Measurements from ENCODE around the gene ZNF862. TPM values are rescaled to one million over a fixed set of nuclear protein-coding genes. Genes with fewer than 3 reads are reported as not detected.
"Not testable (repeated sequence)": the region's sequence is repeated elsewhere in the genome, so short reads cannot be mapped to it uniquely, and the experiment has no call there.

ZNF862 gene
- total RNA-seq, 1 experiment from 2014 or later, result 17.7 TPM

DNA sequence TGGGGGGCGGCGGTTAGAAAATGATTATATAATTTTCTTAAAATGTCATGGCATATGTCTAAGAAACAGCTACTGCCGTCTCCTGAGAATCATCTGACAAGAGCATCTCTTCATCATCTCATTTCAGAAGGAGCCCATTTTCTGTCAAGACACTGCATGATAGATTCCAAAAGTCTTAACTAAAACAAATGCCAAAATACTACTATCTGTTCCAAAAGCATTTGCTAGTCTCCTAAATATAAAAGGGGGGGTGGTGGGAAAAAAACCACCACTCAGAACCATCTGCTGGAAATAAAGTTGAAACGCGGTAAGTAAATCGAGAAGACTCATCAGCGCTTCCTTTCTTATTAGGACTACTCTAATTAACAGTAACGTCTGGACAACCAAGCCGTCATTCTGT, 72.0 kb downstream of the ZNF862 start:
- BruUV-seq (replicated peaks); H3K4me3 Mint-ChIP-seq (ENCODE audit: low read depth, unreplicated experiment); H3K27ac Mint-ChIP-seq (ENCODE audit: unreplicated experiment); DNase-seq; intact Hi-C loops (cut with micrococcal nuclease; ENCODE audit: unreplicated experiment); H3K4me1 Mint-ChIP-seq (ENCODE audit: low read depth, unreplicated experiment); H3K27me3 Mint-ChIP-seq (ENCODE audit: unreplicated experiment); CTCF ChIA-PET; H3K36me3 Mint-ChIP-seq (ENCODE audit: insufficient read depth, unreplicated experiment); H3K9me3 Mint-ChIP-seq (ENCODE audit: low read depth, unreplicated experiment): not testable (repeated sequence)

DNA sequence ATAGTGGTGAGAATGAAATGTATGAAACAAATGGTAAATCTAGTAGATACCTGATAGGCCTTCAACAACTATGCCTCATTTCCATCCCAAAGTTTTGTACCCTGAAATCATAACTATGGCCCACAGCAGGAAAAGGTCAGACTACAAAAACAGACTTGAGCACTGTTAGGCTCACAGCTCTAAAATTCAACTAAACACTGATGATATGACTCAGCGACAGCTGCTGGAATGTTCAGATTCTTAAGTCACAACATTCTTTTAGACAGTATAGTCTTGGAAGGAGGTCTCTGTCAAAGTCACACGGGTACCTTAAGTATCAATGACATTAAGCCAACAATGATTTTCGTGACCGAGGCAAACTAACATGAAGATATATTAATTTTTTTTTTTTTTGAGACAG, 74.0 kb downstream of the ZNF862 start:
- H3K9me3 Mint-ChIP-seq (ENCODE audit: low read depth, unreplicated experiment); H3K27ac Mint-ChIP-seq (ENCODE audit: unreplicated experiment); CTCF ChIA-PET; H3K36me3 Mint-ChIP-seq (ENCODE audit: insufficient read depth, unreplicated experiment); H3K4me1 Mint-ChIP-seq (ENCODE audit: low read depth, unreplicated experiment); BruUV-seq (replicated peaks); H3K4me3 Mint-ChIP-seq (ENCODE audit: low read depth, unreplicated experiment); H3K27me3 Mint-ChIP-seq (ENCODE audit: unreplicated experiment); DNase-seq; intact Hi-C loops (cut with micrococcal nuclease; ENCODE audit: unreplicated experiment): not testable (repeated sequence)

Other genes with a start within 250 kb of the ZNF862 start
- 0.54 and 2.4 TPM in 2 replicates for gene ZNF467, start 64.8 kb upstream of the ZNF862 start, total RNA-seq (2022)
- gene ATP6V0E2, start 35.6 kb downstream of the ZNF862 start, total RNA-seq (2022), result 27.2 and 28.8 TPM in 2 replicates

All from Calu3 (cell line).